GM13977 (cell line): ENCODE results near the gene OR13J1.

ENCODE experiments used
- DNase-seq: peaks from one replicate; pipeline ENCODE4 v3.0.0; 2012; ENCODE audit warnings: low spot score
- in situ Hi-C: fragments of 300-500 bp; cut with MboI; formaldehyde crosslinking; loops from one replicate; pipeline ENCODE4 v1.12.0; 2022; ENCODE audit warnings: low sequenced_read_pairs, low pct_unique_long_range_greater_than_20kb, mixed read lengths, inconsistent platforms; ENCODE audit not compliant: unreplicated experiment
- TF ChIP-seq, protein P1 (sequence below): IDR thresholded peaks from 2 replicates; pipeline ENCODE4 v1.5.1; 2012; ENCODE audit warnings: mild to moderate bottlenecking, control low read depth; ENCODE audit not compliant: insufficient read depth; ENCODE audit errors: extremely low read depth, missing control alignments

OR13J1 gene

DNA sequence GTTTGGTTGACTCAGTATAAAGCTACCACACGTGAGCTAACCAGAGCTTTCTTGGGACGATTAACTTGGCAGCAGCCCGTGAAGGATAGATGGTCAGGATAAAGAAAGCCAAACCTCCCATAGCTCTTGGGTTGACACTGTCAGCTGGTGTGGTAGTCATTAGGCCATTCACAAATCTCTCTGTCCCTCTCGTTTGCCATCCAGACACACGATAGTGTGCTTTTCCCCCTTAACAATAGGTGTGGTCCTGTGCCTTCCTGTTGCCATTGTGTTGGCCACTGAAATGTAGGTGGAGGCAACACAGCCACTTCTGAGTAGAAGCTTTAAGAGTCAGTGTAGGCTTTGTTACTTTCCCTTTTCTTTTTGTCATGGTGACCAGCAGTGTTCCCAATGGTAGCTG lies 11.7 kb downstream of the OR13J1 start:
- in situ Hi-C loops: no loop called here

DNA sequence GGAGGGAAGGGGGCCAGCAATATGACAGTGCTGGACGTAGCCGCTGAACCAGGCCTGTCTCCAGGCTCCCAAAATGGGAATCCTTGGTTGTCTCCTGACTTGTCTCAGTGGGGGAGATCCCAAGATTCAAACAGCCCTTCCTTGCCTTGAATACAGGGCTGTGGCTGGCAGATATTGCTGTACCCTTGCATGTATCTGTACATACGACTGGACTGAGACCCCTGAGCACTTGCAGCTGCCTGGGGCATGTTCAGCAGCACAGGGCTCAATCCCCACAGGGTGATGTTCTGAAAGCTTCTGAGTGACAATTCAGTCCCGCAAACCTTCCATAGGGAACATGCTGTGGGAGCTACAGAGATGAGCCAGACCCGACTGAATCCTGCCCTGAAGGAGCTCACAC lies 13.3 kb downstream of the OR13J1 start:
- in situ Hi-C loops: no loop called here
- TF ChIP-seq, protein P1, sequence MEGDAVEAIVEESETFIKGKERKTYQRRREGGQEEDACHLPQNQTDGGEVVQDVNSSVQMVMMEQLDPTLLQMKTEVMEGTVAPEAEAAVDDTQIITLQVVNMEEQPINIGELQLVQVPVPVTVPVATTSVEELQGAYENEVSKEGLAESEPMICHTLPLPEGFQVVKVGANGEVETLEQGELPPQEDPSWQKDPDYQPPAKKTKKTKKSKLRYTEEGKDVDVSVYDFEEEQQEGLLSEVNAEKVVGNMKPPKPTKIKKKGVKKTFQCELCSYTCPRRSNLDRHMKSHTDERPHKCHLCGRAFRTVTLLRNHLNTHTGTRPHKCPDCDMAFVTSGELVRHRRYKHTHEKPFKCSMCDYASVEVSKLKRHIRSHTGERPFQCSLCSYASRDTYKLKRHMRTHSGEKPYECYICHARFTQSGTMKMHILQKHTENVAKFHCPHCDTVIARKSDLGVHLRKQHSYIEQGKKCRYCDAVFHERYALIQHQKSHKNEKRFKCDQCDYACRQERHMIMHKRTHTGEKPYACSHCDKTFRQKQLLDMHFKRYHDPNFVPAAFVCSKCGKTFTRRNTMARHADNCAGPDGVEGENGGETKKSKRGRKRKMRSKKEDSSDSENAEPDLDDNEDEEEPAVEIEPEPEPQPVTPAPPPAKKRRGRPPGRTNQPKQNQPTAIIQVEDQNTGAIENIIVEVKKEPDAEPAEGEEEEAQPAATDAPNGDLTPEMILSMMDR: no peak
- DNase-seq: no peak

More for the DNA sequence above, 11.7 kb downstream of the OR13J1 start:
- DNase-seq: no peak
- TF ChIP-seq, protein P1: no peak

DNA sequence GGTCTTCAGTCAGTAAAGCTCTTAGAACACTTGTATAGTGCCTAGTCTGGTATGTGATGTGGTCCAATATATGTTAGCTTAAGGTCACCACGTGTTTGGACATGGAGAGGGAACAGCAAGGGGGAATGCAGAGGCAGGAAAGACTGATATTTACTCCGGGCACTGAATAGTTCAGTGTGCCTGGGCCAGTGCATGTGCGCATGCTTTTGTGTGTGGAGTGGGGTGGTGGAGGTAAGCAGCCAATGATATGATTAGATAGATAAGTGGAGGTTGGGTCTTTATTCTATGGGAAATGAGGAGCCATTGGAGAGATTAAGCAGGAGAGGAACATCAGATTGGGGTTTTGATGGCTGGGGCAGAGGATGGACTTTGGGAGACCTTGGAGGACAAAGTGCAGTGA lies 14.0 kb downstream of the OR13J1 start:
- DNase-seq: no peak
- TF ChIP-seq, protein P1: no peak
- in situ Hi-C loops: no loop called here

DNA sequence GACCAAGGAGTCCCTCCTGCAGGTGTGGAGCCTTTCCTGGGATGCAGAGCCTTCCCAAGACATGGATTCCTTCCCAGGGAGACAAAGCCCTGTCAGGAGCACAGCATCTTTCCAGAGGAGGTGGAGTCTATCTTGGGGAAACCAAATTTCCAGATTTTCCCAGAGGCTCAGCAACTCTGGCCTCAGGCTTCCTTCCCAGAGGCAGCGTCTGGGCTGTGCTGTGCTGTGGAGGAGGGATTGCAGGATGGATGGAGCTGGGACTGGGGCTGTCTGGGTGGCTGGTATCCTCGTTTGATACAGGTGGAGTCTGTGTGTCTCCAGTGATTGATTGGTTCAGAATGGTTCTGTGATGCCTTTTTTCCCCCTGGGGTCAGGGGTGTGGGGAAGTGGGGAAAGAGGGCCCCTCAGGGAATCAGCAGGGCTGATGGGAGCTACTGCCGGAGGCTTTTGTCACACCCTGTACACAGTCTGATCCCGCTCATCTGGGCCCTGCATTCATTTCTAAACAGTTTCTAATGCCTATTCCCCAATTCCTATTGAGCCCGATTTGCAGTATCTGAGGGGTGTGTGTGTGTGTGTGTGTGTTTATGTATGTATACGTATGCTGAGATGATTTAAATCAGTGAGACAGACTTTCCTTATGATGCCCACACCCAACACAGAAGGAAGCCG lies 16.0 kb downstream of the OR13J1 start:
- in situ Hi-C loops: no loop called here
- TF ChIP-seq, protein P1: no peak

DNA sequence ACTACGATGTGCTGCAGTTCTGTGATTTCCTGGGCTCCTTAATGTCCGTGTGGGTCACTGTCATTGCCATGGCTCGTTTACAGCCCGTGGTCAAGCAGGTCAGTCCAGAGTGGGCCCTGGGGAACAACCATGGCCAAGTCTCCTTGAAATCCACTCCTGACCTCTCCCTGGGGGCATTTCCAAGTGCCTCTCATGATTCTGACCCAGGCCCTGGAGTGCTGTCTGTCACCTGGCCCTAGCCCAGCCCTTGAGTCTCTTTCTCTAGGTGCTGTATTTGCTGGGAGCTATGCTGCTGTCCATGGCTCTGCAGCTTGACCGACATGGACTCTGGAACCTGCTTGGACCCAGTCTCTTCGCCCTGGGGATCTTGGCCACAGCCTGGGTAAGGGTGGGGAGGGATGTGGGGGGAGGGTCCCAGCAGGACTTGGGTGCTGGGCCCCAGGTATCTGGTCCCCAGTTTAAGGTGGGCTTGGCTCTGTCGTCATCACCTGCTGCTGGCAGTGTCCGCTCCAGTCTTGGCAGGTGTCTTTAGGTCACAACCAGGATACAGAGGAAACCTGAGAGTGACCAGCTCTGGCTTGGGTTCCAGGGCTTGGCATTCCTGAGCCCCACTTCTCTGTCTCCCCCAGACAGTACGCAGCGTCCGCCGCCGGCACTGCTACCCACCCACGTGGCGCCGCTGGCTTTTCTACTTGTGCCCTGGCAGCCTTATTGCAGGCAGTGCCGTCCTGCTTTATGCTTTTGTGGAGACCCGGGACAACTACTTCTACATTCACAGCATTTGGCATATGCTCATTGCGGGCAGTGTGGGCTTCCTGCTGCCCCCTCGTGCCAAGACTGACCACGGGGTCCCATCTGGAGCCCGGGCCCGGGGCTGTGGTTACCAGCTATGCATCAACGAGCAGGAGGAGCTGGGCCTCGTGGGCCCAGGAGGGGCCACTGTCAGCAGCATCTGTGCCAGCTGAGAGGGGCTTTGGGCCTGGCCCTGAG lies 17.0 kb downstream of the OR13J1 start:
- no peak for DNase-seq
- in situ Hi-C loops: no loop called here
- TF ChIP-seq, protein P1: no peak

More for the DNA sequence above, 16.0 kb downstream of the OR13J1 start:
- no peak for DNase-seq

DNA sequence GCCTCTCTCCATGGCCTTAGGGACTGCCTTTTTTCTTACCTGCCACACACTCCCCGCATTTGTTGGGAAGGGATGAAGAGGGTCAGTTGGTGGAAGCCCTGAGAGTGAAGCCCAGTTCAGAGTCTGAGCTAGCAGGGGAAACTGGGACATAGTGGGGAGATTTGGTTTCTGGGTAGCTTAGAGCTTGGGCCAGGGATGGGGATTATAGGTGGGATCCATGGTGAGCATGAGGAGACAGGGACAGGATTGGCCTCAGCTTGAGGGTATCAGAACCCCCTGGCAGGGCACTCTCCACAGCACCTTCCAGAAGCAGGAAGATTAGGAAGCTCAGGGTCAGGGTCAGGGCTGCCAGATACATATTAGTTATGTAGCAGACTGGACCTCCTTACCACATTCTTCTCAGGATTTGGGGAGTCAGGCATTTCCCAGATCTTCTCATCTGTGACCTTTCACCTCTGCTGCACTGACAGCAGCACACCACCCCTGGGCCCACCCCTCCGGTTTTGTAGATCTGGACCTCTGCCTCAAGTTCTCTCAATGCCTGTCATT lies 17.9 kb downstream of the OR13J1 start:
- no peak for DNase-seq
- TF ChIP-seq, protein P1: no peak
- in situ Hi-C loops: no loop called here
